NCI-H2107 (cell line): ENCODE results near the gene FOXG1.
A peak's percentile ranks its signal among the peaks of the same experiment; 100 is the strongest.

ENCODE experiments used
- DNase-seq: peaks from one replicate; lab custom pipeline; 2025; lab: John Stamatoyannopoulos, UW

Gene FOXG1

DNA sequence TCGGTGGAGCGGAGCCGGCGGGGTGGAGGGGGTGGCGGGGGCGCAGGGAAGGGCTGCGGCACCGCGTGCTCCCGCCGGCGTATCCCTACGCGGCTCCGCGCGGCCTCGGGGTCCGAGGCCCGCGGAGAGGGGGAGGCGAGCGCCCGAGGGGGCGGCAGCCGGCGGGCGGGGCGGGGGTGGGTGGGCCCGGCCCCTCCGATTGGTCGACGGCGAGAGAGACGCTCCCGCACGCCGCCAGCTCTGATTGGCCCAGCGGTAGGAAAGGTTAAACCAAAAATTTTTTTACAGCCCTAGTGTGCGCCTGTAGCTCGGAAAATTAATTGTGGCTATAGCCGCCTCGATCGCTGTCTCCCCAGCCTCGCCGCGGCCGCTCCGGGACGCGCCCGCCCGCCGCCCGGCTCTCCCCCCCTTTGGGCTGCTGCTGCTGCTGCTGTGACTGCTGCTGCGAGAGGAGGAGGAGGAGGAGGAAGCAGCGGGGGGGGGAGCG, at the start of gene FOXG1:
FOXG1 (plus strand) TSS at position 319 of the 487 bp plus-strand sequence. CDS start 493 bp downstream, outside the sequence.
- peak; percentile 99 for DNase-seq

DNA sequence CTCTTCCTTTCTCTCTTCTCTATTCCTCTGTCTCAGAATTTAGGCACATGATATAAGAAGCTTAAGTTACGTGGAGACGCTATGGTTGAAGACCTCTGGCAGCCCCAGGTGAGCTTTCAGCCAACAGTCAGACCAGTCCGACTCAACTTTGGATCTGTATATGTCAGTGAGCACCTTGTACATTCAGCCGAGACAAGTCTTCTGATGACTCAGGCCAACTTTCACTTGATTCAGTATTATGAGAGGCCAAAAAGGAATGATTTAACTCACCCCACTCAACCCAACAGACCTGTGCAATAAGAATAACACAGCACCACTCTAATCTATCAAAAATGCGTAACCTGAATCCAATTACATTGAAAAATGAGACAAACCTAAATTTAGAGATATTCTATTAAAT, 47.5 kb upstream of the FOXG1 start:
- DNase-seq: no peak

DNA sequence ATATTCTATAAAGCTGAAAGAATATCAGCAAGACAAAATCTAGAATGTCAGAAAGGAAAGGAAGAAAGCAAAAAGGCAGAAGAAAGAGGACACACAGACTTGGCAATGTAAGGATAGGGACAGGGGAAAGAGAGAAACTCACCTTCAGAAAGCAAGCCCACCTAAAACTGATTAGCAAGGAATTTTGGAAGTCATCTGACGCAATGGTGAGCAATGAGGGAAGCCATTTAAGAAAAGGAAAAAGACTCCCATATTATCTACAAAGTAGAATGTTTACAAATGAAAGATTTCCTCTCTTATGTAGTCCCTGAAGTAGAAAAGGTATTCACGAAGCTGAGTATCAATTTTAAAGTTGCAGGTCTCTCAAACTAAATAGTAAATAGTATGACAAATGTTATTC, 35.2 kb upstream of the FOXG1 start:
- DNase-seq: no peak

GRCh38 chr14:28742171-28742846, 24.3 kb upstream of the FOXG1 start:
- no peak for DNase-seq

GRCh38 chr14:28744126-28744525, 22.5 kb upstream of the FOXG1 start:
- DNase-seq: no peak

- no peak for DNase-seq
Measured at GRCh38 chr14:28745176-28745575, 21.4 kb upstream of the FOXG1 start.

- no peak for DNase-seq
Measured at GRCh38 chr14:28746247-28746646, 20.3 kb upstream of the FOXG1 start.

DNA sequence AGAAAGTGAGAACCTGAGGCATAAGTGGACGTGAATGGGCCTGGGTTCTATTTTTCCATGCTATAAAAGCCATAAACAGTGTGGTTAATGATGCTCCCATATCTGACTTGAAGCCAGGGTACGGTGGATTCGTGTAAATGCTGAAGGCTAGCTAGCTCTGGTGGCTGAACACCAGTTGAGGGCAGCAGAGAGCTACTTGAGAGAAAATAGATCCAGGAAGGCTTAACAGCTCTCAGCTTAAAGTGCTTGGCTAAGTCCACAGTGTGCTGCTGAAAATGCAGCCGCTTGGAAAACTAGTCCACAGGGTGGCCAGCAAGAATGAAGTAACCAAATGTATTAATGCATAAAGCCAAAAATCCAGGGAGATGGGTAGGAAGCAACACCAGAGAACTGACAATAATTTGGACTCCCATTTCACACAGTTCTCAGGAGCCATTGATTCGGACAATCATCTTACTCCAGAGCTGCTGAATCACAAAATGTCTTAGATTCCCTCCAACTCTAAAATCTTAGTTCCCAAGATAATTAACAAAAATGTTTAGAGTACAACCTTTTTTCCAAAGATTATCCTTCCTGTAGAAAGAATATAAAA, 15.0 kb upstream of the FOXG1 start:
- DNase-seq: peak; percentile 84

GRCh38 chr14:28754209-28754985, 12.2 kb upstream of the FOXG1 start:
- DNase-seq: peak; percentile 67

DNA sequence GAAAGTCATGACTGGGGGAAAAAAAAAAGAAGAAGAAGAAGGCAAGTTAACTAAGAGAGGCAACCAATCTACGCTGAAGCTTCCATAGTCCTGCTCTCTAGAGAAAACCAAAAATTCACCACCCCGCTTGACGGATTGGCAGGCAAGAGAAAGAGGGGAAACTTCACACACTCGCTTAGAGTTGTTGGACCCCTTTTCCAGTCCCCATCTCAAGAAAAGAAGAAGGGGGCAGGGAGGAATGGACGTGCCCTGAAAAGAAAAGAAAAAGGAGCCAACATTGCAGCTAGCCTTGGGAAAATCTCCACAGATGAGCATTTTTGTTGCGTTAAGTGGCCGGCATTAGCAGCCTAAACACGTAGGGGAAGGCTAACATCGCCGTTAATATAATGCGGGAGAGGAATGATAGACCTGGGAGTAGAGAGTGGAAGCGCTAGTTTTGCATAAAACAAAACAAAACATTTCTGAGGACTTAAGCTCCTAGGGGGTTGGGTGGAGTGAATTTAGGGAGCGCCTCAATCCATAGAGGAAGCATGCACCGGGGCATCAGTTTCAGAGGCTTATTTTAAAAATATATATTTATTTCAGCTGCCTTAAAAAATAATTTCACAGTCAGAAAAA, 11.3 kb upstream of the FOXG1 start:
- no peak for DNase-seq

DNA sequence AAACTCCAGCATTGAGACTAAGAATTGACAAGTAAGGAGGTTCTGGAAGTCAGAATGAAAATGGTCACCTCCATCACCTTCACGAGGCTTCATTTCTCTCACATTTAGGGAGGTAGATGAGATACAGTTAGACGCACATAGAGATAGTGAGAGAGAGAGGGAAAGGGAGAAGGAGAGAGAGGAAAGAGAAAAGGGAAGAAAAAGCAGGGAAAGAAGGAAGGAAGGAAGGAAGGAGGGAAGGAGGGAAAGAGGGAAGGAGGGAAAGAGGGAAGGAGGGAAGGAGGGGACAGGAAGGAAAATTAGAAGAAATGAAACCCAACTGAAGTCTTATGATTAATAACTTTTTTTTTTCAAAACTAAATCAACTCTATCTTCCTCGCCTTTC, 10.7 kb upstream of the FOXG1 start:
- DNase-seq: no peak

DNA sequence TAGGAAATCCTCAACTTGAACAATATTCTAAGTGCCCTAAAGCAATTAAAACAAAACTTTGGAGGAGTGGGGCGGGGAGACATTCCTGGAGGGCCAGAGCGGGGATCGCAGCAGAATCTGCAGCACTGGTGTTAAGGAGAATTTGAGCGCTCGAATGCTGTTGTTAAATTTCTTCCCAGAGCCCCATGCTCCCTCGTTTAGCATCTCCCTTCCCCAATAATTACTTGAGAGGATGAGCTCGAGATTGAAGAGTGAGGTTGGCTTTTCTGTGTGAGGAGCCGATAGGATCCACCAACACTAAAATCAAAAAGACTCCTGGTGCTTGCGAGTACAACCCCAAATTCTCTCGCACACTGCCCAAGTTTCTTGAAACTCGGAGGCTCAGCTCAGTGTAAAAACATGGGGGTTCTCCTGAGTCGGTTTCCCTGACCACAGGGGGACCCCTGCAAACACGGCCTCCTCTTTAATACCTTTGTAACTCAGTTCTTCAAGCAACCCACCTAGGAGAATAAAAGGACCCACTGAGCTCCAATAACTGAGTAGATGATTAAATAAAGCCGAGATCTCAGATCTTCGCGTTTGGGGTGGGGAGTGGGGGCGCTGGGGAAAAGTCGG, 10.2 kb upstream of the FOXG1 start:
- no peak for DNase-seq

GRCh38 chr14:28756884-28757570, 9.6 kb upstream of the FOXG1 start:
- DNase-seq: no peak

- no peak for DNase-seq
Measured at GRCh38 chr14:28757786-28758185, 8.8 kb upstream of the FOXG1 start.

DNA sequence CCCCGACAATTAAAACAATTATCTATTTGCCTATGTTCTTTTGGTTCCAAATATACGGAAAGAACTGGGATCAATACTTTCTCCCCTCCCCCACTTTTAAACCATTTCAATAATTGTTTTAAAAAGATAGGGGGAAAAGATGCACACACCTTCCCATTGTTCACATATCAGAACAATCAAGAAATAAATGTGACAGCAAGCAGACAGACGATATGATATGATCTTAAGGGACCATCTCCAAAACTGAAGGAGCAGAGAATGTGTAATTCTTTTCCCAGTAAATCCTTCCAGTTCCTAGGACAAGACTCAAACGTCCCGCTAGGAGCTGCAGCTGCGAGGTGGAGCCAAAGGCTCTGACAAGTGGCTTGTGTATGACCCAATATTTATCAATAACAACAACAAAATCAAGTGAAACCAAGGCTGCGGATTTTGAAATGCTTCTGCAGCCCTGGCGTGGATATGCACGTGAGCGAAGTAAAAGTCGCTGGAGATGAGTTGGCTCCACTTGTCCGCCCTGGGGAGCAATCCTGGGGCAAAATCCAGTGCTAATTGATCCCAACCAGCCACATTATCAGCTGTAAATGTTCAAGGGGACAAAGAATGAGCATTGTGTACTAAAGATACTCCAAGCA, 8.2 kb upstream of the FOXG1 start:
- DNase-seq: no peak

GRCh38 chr14:28758885-28759652, 7.5 kb upstream of the FOXG1 start:
- no peak for DNase-seq

DNA sequence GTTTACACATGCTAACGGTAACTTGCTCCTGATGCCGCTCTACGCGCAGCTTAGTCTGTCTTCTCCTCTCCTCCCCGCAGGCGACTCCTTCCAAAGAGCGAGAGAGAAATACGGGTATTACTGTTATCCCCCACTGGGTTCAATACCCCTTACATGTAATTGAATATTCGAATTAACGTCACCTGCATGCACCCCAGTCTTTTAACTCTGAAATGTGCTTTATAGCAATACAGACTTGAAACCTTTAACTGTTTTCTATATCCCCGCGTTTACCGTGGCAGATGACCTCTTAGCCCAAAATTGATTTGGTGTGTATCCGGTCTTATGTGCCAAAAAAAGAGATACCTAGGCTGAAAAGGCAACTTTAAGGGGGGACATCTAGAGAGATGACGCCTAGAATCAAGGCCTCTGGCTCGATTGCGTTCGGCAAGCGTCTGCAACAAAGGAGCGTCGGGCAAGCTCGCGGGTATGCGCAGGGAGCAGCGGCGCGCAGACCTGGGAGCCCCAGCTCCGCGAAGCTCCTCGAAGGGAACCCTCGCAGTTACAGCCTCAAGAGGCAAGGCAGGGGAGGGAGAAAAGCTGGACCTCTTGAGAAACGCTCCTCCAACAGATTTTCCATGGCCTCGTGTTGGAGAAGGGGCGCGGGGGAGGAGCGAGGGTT, 6.8 kb upstream of the FOXG1 start:
- no peak for DNase-seq

- no peak for DNase-seq
Measured at GRCh38 chr14:28760431-28760996, 6.1 kb upstream of the FOXG1 start.
